ENCODE results near the gene COPG1. TPM values are rescaled to one million over a fixed set of nuclear protein-coding genes. Genes with fewer than 3 reads are reported as not detected.

Gene COPG1, protein sequence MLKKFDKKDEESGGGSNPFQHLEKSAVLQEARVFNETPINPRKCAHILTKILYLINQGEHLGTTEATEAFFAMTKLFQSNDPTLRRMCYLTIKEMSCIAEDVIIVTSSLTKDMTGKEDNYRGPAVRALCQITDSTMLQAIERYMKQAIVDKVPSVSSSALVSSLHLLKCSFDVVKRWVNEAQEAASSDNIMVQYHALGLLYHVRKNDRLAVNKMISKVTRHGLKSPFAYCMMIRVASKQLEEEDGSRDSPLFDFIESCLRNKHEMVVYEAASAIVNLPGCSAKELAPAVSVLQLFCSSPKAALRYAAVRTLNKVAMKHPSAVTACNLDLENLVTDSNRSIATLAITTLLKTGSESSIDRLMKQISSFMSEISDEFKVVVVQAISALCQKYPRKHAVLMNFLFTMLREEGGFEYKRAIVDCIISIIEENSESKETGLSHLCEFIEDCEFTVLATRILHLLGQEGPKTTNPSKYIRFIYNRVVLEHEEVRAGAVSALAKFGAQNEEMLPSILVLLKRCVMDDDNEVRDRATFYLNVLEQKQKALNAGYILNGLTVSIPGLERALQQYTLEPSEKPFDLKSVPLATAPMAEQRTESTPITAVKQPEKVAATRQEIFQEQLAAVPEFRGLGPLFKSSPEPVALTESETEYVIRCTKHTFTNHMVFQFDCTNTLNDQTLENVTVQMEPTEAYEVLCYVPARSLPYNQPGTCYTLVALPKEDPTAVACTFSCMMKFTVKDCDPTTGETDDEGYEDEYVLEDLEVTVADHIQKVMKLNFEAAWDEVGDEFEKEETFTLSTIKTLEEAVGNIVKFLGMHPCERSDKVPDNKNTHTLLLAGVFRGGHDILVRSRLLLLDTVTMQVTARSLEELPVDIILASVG
- total RNA-seq (100 to 1,000 TPM in 5 of 7 donors, 10 to 100 TPM in 2; 49.2 to 147 (median 115) TPM), polyA plus RNA-seq (100 to 1,000 TPM in 1 of 2 donors, 10 to 100 TPM in 1; 62.6 to 133 TPM)
- long read RNA-seq, donor 1, transcript COPG1-208 (4 exons, 730 nt) = minor isoform, 12 of 266 reads
- long read RNA-seq, donor 1, transcript COPG1-201 (24 exons, 3,078 nt) = major isoform, 184 of 266 reads
- long read RNA-seq, donor 1, partial matches to known transcripts = 59 of 266 reads
- long read RNA-seq, donor 1, other reads (novel, unspliced or antisense) = 11 of 266 reads
- long read RNA-seq, donor 2, partial matches to known transcripts = 63 of 66 reads
- long read RNA-seq, donor 2, other reads (novel, unspliced or antisense) = 0 of 66 reads
- long read RNA-seq, donor 3, transcript COPG1-201 (24 exons, 3,078 nt) = major isoform, 286 of 341 reads
- long read RNA-seq, donor 3, partial matches to known transcripts = 27 of 341 reads
- long read RNA-seq, donor 3, other reads (novel, unspliced or antisense) = 27 of 341 reads

DNA sequence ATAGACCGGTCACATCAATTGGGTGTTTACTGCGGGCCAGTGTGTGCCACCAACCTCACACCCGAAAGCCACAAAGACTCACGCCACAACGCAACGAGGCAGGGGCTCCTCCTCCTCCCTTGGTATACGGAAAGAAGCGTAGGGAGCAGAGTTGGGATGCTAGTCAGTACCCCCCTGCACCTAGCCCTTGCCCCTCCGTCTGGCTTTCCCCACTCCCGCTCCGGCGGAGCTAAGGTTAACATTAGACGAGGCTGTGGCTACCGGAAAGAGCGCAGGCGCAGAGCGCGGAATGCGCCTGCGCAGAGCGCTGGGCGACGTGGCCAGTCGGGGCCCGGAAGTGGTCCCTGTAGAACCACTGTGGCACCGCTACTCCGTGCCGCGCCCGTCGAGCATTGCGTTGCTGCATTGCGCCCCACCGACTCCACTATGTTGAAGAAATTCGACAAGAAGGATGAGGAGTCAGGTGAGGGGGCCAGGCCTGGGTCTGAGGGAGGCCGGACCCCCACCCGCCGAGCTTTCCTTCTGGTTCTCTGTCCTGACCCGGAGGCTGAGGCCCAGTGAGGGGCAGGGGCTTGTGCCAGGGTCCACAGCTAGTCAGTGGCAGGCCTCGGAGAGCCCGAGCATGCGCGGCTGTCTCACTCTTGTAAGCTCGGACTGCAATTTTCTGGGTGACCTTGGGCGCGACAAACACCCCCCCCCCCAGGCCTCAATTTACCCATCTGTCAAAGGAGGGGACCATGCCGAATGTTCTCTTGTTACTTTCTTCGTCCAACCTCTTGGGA, at the start of gene COPG1:
COPG1 (plus strand) TSS at position 323 of the 782 bp plus-strand sequence; CDS start at position 427, 104 bp downstream.
- Histone ChIP-seq H3K27me3 (no peaks in the 10 kb centered on the region), H3K36me3 (no peaks in the 10 kb centered on the region), H3K4me1 (ENCODE audit: insufficient read depth) (peaks cover 9% of the 10 kb centered on the region), H3K4me3 (peak within 1 kb of the TSS; percentile 81), H3K27ac (peak within 1 kb of the TSS; percentile 62 to 72), H3K9me3 (no peaks in the 10 kb centered on the region)
- WGBS, 3 donors = 0 to 1% (median 0%) methylated on average over 32 to 48 of the region's 48 CpGs
- intact Hi-C loops (cut with DNase I) = loop anchor here (5.0 to 10.0 kb wide), 5 partner anchors 192 to 282 kb away; partner anchors contain the start of gene CFAP92 (in 1 of the 4)
- peak; percentile 81 to 93 (median 86) for DNase-seq
- TF ChIP-seq, protein P1, sequence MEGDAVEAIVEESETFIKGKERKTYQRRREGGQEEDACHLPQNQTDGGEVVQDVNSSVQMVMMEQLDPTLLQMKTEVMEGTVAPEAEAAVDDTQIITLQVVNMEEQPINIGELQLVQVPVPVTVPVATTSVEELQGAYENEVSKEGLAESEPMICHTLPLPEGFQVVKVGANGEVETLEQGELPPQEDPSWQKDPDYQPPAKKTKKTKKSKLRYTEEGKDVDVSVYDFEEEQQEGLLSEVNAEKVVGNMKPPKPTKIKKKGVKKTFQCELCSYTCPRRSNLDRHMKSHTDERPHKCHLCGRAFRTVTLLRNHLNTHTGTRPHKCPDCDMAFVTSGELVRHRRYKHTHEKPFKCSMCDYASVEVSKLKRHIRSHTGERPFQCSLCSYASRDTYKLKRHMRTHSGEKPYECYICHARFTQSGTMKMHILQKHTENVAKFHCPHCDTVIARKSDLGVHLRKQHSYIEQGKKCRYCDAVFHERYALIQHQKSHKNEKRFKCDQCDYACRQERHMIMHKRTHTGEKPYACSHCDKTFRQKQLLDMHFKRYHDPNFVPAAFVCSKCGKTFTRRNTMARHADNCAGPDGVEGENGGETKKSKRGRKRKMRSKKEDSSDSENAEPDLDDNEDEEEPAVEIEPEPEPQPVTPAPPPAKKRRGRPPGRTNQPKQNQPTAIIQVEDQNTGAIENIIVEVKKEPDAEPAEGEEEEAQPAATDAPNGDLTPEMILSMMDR (IDR thresholded peaks at IDR 0.05) = peak in 1 of 3 donors; percentile 9
- no peak for TF ChIP-seq EP300 (IDR thresholded peaks at IDR 0.05)
- peak; percentile 92 for TF ChIP-seq POLR2A (IDR thresholded peaks at IDR 0.05)

DNA sequence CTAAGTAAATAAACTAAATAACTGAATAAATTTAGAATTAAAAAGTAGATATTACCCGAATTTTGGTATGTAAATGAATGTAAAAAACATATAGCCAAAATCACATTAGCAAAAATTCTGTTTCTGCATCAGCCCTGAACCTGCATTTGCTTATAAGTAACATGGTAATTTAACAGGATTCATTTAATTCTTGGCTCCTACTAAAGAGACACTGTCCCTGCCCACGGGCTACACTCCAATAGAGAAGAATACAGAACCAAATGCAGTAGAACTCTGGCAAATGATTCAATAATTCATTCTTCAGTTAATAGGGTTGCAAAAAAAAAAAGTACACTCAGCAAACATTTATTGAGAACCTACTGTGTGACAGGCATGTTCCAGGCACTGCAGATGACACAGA, 44.9 kb upstream of the COPG1 start:
- Histone ChIP-seq H3K9me3 (no peaks in the 10 kb centered on the region), H3K4me1 (ENCODE audit: insufficient read depth) (peaks cover 3% of the 10 kb centered on the region), H3K27me3 (no peaks in the 10 kb centered on the region), H3K36me3 (no peaks in the 10 kb centered on the region), H3K27ac (no peak overlapping the region), H3K4me3 (no peak overlapping the region)
- intact Hi-C loops (cut with DNase I) = no loop called here
- TF ChIP-seq, protein P1 (IDR thresholded peaks at IDR 0.05) = no peak
- no peak for TF ChIP-seq EP300 (IDR thresholded peaks at IDR 0.05)
- no peak for TF ChIP-seq POLR2A (IDR thresholded peaks at IDR 0.05)
- WGBS, 3 donors = 75 to 82% (median 78%) methylated on average over 2 of the region's 2 CpGs
- DNase-seq = no peak

DNA sequence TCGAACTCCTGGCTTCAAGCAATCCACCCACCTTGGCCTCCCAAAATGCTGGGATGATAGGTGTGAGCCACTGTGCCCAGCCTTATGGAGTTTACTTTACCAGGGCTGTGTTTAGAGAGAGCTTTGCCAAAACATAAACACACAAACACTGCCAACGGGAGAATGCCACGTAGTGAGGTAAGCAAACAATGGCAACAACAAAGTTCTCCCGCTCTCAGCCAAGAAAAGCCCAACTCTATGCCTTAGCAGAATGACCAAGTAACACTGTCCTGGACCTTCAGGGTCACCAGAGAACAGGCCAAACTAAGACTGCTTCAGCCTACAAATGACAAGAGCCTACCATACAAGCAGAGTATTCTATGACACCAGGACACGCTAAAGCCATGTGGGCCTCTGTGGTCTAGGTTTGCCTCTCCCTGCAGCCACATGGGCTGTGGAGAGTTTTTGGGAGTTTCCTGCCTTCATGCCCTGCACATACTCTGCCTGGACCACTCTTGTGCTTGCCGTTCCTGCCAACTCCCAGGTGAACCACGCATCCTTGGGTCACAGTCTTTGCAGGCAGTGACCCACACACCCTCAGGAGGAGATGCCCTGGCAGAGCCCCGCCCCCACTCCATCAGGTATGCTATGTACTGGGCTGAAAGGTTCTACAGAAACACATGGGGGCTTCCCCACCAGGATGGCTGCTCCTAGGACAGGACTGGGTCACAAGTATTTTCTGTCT, 44.1 kb upstream of the COPG1 start:
- intact Hi-C loops (cut with DNase I) = no loop called here
- no peaks in the 10 kb centered on the region for H3K27me3 ChIP-seq
- H3K27ac ChIP-seq = no peak overlapping the region
- no peaks in the 10 kb centered on the region for H3K9me3 ChIP-seq
- H3K4me1 ChIP-seq (ENCODE audit: insufficient read depth) = peaks cover 3% of the 10 kb centered on the region
- no peak for TF ChIP-seq POLR2A (IDR thresholded peaks at IDR 0.05)
- TF ChIP-seq, protein P1 (IDR thresholded peaks at IDR 0.05) = no peak
- no peak for TF ChIP-seq EP300 (IDR thresholded peaks at IDR 0.05)
- no peak for DNase-seq
- H3K4me3 ChIP-seq = no peak overlapping the region
- H3K36me3 ChIP-seq = no peaks in the 10 kb centered on the region
- WGBS, 3 donors = 90 to 94% (median 92%) methylated on average over 8 of the region's 8 CpGs
